Hematopoietic multipotent progenitor cell treated with erythropoietin and hydrocortisone succinate and interleukin-3 and kit ligand, for 8 days (in vitro differentiated cells): ENCODE results near the gene CNKSR3.

ENCODE experiments used
- DNase-seq: peaks from one replicate; pipeline ENCODE4 v3.0.0-alpha.2; 2015

Gene CNKSR3

DNA sequence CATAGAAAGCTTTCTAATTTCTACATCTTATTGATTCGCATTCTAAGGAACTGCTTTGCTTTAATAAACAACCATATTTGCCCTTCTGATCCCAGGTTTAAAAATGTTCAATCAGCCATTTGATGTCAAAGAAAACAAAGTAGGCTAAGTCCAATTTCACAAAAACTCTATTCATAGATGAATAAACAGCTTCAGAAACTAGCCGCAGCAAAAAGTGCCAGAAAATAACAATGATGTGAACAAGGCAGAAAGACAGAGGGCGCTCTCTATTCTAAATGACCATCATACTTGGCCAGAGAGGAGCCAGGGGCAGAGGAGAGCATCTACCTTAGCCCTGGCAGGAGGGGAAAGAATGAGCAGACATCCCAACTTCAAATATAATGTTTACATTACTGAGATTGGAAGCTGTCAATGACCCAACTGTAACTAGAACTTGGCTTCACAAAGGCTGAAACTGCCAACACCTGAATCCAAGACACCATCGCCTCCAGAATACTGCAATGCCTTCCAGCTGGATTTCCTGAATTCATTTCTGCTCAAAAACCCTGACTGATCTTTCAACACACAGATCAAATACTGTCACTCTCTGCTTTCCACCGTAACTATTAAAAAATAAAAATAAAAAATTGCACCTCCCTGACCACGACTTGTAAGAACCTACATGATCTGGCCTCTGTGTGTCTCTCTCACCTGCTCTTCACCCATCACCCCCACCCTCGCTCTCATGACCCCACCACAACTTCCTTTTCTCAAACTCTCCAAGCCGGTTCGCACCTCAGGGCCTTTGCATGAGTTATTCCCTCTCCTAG, 9.5 kb downstream of the CNKSR3 start:
- peak; percentile 43 for DNase-seq

DNA sequence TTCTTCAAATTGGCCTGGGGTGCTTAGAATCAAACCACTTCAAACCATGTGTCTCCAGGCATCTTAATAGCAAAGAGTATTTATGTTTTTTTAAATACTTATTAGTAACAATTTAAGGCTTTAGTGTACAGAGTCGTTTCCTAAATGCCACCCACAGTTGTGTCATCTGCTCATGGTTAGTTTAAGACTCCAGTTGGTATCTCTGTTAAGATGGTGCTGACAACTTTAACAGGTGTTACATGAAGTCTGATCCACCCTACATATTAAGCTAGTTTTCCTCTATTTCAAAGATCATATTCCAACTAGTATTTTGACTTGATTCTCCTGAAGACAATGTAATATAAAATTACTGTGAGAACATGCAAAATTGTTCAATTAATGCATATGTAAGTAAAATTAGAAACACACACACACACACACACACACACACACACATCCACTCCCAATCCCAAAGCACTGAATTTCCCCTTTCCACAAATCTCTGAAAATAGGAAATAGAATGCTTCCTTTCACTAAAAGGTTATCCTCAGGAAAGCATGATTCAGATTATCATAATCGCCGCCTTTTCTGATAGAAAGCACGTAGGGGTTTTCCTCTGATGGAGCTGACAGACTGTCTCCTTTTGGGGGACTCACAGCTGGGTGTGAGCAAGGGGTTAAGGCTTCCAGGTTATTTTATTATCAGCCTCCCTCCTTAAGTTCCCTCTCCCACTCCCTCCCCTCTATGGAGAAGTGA, 10.5 kb downstream of the CNKSR3 start:
- DNase-seq = no peak

DNA sequence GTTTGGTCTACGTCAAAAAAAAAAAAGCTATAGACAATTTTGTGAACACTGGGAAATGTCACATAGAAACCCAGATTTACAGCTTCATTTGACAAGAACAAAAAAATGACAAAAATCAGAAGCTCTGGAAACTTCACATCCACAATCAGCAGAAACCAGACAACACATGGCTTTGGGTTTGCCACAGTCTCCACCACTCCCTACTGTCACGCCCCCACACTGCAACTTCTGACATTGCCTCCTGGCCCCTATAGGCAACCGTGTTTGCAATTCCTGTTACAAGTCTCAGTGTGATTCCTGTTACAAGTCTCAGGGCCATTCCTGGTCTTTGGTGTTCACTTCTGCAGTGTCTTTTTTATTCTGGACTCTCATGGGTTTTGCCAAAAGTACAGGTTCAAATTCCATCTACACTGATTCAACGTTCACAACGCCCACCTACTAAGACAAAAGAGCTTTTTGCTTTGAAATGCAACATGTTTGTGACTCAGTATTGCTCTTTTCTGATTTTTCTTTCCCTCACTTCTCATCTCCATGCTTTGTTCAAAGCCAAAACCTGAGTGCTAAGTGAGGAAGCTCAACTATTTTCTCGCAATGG, 12.0 kb downstream of the CNKSR3 start:
- no peak for DNase-seq

DNA sequence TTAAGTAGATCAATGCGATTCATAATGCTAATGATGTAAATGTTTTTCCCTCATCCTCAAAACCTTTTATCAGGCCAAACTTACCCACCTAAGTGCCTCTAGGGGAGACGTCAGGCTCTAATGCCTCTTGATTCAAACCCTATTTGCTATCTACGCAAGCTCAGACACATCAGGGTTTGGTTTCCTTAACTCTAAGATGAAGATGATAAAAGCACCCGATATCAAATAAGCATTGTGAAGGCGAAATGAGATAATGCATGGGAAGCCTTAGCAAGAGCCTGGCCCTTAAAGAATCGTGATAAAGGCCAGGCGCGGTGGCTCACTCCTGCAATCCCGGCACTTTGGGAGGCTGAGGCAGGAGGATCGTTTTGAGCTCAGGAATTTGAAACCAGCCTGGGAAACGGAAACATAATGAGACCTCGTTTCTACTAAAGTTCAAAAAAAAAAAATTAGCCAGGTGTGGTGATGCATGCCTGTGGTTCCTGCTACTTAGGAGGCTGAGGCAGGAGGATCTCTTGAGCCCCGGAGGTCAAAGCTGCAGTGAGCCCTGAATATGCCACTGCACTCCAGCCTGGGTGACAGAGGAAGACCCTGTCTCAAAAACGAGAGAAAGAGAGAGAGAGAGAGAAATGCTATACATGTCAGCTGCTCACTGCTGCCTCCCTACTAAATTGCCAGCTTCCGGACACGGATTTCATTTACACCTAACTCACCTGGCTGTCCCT, 13.5 kb downstream of the CNKSR3 start:
- no peak for DNase-seq

DNA sequence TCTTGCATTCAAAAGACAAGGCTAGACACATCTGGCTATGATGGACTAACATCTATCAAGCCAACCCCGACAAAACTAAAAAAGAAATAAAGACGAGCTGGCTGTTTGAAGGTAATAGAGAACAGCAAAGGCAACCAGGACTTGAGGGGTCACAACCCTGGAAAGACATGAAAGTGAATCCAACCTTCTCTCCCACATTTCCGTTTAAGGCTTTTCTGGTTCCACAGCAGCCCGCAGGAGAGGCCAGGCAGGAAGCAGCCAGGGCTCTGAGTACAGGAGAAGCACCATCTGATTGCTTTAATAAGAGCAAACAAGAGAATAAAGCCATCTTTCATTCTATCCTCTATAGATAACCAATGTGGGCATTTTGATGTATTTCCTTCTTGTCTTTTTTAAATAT, 14.3 kb downstream of the CNKSR3 start:
- DNase-seq = no peak

DNA sequence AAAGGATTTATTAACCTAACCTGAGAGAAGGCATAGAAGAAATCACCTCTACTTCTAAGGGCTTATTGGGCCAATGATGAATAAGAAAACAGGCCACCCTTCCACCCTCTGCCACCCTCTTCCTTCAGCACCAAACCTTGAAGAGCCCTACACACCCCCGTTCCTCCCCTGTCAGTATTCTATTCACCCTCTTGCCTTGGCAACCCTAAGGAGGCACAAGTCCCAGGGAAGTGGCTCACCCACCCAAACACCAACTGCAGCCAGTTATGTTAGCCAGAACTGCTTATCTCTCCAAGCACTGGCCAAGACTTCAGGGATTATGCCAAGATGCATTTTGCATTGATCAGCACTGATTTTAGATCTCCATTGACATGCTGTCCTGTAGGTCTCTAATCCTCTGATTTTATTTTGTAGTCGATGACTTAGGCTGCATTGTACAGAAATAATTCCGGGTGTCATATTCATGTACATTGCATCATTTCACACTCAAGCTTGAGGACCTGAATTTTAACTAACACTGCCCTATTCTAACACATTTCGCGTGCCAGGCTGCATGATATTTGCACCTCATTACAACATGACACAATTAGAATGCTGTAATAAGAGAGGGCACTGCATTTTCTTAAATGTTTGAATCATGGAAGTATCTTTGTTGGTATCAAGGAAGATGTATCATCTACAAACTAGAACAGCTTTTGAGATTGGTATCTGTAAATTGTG, 15.7 kb downstream of the CNKSR3 start:
- DNase-seq = no peak

DNA sequence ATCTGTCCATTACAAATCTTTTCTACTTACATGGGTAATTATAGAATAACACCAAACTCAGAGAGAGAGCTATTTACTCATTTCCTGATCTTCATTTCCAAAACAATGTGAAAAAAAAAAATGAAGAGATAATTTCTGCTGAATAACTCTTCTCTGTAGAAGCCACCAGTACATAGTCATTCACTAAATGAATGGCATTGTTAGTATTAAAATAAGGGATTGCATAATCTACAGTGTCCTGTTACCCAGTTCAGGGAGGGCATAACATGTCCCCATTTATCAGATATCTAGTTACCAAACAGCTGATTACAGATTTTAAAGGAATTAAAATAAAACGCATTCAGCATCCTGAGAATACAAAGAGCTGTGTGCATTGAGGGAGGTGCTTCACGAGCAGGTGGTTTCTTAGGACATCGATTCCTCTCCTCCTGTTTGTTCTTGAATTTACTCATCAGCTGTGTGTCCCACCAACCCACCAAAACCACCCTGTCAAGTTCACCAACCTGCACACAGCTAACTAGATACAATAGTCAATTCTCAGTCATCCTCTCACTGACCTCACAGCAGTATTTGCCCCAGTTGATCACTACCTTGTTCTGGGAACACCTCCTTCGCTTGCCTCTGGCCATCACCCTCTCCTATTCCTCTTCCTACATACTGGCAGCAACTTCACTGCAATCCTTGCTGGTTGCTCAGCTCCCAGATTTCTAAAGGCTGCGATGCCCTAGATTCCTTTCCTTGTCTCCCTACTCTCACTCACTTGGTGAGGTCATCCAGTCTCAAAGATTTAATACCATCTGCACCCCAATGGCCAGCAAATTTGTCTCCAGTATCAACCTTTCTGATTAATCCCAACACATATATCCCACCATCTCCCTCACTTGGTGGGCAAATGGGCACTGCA, 18.7 kb downstream of the CNKSR3 start:
- no peak for DNase-seq

DNA sequence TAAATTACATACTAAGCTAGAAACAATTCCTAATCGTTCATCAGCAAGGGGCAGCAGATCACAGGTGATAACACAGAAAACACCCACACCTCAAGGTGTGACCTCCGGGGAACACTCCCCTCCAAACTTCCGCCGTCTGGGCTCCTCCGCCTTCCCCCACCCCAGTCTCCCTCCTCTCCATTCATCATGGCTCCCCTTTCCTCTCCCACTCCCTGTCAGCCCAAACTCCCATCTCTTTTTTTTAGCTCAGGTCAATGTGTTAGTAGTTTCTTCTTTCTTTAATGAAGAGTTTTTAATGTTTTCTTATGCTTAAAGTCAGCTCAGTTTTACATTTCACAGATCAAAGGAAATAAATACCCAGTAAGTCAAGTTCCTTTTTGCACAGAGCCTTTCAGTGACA, 20.7 kb downstream of the CNKSR3 start:
- DNase-seq = no peak

DNA sequence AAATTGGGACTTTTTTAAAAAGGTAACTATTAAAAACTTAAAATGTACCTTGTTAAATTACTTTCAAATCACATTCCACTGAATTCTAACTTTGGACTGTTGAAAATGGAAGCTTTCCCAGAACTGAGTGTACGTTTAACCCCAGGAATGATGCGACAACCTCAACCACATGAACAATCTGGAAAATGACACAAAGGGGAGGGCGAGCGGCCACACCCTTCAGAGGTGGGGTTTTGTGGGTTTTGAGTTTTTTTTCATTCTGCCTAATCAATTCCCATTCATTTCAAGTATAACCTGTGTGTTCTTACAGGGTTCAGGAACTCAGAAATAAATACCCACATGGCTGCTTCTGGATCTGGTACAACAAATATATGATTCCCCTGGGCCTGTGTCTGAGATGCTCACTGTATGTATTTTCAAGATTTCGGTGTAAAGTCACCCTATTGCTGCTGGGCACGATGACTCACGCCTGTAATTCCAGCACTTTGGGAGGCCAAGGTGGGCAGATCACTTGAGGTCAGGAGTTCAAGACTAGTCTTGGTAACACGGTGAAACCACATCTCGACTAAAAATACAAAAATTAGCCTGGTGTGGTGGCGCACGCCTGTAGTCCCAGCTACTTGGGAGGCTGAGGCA, 21.6 kb downstream of the CNKSR3 start:
- DNase-seq = no peak

DNA sequence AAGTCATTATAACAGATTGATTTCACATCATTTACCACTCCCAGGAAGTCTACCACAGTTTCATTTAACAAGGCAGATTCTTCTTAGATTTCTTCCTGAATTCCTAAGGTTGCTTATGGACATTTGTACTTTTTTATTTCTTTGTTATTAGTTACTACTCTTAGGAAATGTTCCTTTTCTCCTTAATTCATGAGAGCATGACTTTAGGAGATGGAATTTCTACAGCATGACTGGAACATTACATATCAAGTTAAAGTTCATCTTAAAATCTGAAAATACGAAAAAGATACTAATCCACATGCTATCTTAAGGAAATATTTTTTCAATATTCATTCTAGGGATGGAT, 22.3 kb downstream of the CNKSR3 start:
- DNase-seq = no peak

DNA sequence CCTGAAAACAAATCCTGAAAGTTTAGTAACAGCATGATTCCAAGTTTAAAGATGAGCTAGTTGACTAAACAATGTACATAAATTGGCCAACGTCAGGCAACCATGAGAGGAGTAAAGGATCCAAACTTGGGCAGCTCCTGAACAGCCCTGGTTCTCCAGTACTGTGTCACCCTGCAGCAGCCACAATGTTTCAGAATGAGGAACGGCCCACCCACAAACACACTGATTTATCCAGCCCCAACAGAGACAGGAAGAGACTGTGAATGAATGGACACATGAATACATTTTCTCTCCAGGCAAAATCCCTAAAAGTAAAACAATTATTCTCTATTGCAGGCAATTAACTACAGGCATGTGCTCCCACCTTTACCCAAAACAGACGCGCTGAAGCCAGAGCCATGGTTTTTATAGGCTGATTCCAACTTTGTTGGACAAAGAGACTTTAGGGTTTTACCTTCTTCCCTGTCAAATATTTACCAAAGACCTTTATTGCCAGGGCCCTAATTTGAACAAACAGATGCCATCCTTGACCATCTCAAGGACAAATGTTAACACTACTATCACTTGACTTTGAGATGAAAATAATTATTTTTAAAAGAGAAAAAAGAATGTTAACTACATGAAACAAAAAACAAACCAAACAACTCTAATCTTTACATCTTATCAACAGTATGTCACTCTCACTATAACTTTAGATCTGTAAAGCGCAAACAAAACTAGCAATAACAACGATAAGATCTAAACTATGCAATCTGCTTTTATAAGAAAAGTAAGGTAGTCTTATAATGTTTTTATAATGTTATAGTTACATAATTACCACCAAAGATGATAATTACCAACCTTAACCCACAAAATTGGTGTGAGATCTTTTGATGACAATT, 22.9 kb downstream of the CNKSR3 start:
- DNase-seq = no peak

DNA sequence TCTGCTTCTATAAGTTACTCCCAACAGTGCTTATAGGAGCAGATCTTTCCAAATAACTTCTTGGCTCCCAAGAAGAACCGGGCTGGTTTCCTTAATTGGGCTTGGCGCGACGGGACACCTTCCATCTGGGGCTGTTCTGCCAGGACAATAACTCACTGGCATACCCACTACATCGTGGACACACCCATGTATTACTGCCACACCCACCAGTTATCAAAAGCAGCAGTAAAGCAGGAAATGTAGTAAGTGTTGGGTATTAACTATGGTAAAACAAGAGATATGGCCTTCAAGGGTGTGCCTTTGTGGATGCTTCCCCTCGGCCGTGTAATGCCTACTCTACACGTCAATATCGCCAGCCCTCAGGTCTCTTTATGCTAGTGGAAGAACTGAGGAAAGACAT, 24.7 kb downstream of the CNKSR3 start:
- peak; percentile 93 for DNase-seq

DNA sequence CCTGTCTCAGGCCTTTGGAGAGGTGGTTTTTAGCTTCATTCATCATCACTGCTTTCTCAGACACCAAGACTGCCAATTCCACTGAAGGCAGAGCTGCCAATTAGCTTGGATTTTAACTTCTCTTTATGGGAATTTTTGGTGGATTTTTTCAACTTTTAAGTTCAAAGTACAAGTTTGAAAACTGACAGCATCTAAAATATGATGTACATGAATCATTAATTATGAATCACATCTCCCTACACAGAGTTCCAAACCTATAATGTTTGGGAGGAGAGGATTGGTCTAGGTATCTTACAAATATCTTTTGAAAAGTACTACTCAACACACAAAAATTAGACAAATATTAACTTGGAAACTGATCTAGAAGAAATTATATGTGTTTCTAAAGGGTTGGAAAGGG, 25.5 kb downstream of the CNKSR3 start:
- no peak for DNase-seq

DNA sequence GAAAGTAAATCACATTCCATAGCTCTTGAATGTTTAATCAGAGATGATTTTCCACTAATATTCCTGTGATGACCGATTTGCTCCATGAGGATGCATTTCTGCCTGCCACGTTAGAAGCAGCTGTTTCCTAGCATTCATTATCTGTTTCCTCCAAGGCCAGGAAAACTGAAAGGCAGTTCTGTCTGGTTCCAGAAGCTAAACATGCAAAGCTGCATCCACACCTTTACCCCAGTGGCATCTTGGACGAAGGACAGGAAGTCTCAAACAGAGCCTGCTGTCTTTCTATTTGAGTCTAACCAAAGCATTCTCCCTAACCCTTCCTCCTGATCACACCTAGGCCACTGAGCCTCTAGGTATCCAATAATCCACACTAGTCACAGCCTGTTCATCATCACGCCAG, 27.6 kb downstream of the CNKSR3 start:
- no peak for DNase-seq

DNA sequence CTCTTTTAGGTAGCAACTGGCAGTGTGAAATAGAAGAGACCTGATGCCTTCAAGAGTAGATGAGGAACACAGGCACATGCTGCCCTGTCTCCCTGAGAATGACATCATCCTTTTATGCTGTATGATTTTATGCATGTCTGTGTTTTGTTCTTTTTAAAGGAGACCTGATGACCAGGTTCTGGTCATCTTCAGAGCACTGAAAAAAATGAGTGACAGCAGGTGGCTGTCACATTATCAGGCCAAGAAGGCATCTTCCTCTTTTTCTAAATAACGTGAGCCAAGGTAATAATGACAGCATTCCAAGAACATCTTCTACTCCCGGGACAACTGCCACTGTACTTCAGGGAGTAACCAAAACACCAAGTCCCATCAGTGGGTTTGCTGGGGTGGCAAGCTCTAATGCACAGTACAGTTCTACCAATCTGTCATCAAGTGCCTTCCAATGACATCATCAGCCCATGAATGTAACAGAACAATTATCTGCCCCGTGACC, 28.9 kb downstream of the CNKSR3 start:
- no peak for DNase-seq

DNA sequence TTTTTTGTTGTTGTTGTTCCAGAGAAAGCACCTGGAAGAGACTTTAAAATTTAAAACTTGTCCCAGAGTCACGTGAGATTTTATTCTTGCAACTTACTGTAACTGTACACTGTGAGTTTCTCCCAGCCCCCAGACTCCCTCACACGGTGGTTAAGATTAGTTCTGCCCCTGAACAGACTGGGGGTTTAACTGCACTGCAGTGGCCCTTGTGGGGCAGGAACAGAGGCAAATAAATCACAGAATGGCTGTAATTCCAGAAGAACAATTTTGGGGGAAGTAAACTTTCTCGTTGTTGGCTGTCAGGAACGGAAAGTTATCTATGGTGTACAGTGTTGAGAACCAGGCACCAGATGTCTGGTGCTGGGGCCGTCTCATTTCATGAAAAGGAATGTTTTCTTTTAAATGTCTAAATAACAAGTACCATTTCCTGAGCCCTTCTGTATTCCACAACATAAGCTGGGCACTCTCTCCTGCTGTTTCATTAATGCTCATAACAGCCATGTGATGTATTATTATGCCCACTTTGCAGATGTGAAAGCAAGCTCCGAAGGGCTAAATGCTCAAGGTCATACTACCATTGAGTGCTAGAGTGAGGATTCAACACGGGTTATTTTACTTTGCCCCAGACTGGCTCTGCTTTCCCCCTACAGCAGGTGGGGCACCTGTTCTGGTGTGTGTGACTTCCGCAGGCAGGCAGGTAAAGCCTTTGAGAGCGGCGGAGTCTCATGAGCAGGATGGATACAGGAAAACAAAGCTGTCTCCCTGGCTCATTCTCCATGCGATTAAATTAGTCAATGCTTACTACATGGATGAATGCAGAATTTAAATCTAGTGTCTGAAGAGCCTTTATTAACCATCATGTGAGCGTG, 30.5 kb downstream of the CNKSR3 start:
- DNase-seq = no peak

DNA sequence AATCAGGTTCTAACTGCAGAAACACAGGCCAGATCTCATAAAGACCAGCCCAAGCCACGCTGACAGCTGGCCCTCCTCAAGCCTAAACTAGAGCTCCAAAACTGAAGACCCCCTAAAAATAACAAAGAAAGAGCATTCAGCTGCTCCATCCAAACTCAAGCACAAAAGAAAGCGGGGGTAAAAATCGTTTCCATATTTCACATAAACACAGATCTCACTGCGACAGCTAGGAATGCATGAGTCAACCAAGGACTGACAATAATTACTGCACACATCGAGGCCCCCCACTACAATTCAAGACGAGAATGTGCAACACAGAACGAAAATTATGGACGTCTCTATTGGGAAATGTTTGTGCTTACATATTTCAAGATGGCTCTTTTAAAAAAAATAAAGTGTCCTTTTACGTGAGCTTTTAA, 31.1 kb downstream of the CNKSR3 start:
- DNase-seq = no peak

DNA sequence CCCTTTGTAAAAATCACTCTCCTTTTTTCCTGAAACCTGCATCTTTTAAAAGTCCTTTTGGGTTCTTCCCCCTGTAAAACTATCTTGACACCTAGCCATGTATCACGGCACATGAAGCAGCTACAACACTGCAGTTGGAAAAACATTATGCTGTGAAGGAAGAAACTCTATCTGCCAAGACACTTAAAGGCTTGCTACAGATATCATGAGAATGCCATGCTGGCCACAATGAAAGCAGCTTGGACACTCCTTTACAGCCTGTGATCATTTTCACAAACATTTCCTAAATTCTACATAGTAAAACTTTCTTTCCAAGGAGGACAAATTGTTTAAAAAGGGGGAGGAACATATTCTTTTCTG, 31.8 kb downstream of the CNKSR3 start:
- no peak for DNase-seq
